Muscle layer of colon (tissue), 2 donors: ENCODE data around the gene FDX2.

ENCODE experiments used
- H3K27ac ChIP-seq: one replicate; pipeline ENCODE4 v1.7.0; 2013; ENCODE audit warnings: low read depth, mild to moderate bottlenecking, low read length, moderate library complexity
- H3K27me3 ChIP-seq, 2 donors: one replicate each; pipeline ENCODE4 v1.7.0; 2013; ENCODE audit warnings: low read length in 2 of 2, mild to moderate bottlenecking in 2 of 2; ENCODE audit not compliant: insufficient read depth in 2 of 2, control insufficient read depth in 1 of 2
- H3K36me3 ChIP-seq: one replicate; pipeline ENCODE4 v1.7.0; 2013; ENCODE audit warnings: mild to moderate bottlenecking, low read length; ENCODE audit not compliant: insufficient read depth
- H3K4me1 ChIP-seq: one replicate; pipeline ENCODE4 v1.7.0; 2013; ENCODE audit warnings: mild to moderate bottlenecking, low read length; ENCODE audit not compliant: insufficient read depth
- H3K4me3 ChIP-seq, 2 donors: one replicate each; pipeline ENCODE4 v1.7.0; 2013; ENCODE audit warnings: low read length in 2 of 2, low read depth in 1 of 2, mild to moderate bottlenecking in 1 of 2, moderate library complexity in 1 of 2
- H3K9ac ChIP-seq: one replicate; pipeline ENCODE4 v1.7.0; 2013; ENCODE audit warnings: low read length
- H3K9me3 ChIP-seq: one replicate; pipeline ENCODE4 v1.7.0; 2013; ENCODE audit warnings: mild to moderate bottlenecking, low read length
- donor health status: abdominal sarcoma.
- donor health status: Adenocarcinoma of cecum.

Gene FDX2

DNA sequence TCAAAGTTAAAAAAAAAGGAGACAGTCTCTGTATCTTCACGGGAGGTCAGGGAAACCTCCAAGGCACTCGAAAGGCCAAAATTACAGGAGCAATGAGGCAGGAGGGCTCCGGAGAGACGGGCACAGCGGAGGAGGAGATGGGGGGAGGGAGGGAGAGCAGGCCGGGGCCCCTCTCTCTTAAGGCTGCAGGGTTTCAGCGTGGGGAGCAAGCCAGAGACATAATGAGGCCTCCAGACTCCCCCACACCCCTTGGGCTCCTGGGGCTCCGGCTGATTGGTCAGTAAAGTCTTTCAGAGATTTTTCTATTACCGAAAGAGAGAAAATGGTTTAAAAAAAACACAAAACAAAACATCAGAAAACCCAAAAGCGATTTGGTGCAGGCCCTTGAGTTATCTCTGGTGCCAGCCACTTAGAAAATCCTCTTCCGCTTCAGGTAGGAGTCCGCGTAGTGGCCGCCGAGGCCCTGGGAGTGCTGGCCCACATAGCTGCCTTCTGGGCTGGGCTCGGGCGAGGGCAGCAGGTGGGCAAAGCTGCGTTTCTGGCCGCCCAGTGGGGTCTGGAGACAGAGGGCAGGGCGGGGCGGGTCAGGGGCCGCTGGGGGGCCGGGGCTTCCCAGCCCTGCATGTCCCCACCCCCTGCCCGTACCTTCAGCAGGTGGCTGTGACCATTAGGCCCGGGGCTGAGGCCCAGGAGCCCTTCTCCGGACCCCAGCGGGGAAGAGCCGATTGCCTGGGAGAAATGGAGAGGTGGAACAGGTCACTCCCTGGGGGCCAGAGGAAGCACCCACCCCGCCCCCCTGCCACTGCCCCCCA lies 1.4 kb upstream of the FDX2 start:
- Histone ChIP-seq H3K9me3 (no peaks in the 10 kb centered on the region), H3K27ac (no peak overlapping the region), H3K36me3 (peaks cover 31% of the 10 kb centered on the region), H3K27me3 (no peaks in the 10 kb centered on the region), H3K9ac (no peak overlapping the region), H3K4me1 (peaks cover 13% of the 10 kb centered on the region), H3K4me3 (no peak overlapping the region)

DNA sequence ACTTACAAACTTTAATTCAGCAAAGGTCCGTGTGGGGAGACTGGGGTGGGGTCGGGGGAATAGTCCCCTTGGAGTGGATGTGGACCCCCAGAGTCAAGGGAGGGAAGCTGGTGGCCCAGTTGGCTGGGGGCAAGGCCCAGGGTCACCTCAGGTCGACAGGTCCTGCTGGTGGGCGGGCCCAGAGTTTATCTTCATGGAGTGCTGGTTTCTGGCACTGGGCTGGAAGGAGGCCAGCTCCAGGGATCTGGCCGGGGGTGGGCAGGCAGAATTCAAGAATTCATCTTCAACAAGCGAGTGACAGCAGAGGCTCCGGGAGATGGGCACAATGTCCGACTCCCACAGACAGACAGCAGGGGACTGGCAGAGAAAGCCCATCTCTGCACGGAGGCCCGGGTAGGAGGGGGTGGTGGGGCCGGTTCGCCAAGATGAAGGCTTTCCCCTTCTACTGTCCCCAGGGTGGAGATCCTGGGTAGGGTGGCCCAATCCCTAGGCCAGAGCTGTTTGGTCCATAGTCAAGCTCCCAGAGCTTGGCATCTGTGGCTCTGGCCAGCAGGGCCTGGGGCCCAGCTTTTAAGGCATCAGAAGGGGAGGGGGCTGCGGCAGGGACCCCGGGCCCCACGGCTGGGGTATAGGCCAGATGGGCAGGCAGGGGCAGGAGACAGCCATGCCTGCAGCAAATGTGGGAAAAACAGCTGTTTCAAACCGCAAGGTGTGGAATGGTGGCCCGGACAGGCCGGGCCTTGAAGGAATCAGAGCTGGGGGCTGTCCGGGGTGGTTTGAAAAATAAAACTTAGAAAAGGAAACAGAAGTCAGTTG lies 622 bp upstream of the FDX2 start:
- Histone ChIP-seq H3K4me3 (peak overlapping the region in 1 of 2 donors; percentile 77), H3K27ac (peak overlapping the region; percentile 68), H3K36me3 (peaks cover 23% of the 10 kb centered on the region), H3K4me1 (peaks cover 13% of the 10 kb centered on the region), H3K9me3 (no peaks in the 10 kb centered on the region), H3K27me3 (no peaks in the 10 kb centered on the region), H3K9ac (no peak overlapping the region)

DNA sequence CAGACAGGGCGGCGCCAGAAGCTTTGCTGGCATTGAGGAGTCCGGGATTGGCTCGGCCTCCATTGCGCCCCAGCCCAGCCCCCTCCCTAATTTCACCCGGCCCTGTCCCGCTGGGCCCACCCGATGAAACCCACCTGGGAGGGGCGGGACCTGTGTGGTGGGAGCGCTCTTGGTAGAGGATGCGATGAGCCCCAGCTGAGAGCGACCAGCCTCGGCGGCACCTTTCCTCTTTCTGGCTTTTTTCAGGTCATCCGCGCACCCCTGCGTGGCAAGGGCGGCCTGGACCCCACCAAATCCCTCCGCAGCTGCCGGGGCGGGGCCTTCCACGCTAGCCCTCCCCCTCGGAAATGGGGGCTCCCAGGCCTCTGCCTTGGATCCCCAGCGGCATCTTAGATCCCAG lies 6.4 kb downstream of the FDX2 start, which contains the start of gene ZGLP1:
Gene ZGLP1 (minus strand): TSS at position 393 of the 400 bp plus-strand sequence.
- H3K36me3 ChIP-seq = peaks cover 11% of the 10 kb centered on the region
- no peaks in the 10 kb centered on the region for H3K4me1 ChIP-seq
- H3K27ac ChIP-seq = no peak within 1 kb of the TSS
- H3K4me3 ChIP-seq = no peak within 1 kb of the TSS
- H3K9ac ChIP-seq = no peak within 1 kb of the TSS
- H3K27me3 ChIP-seq = no peaks in the 10 kb centered on the region
- no peaks in the 10 kb centered on the region for H3K9me3 ChIP-seq

DNA sequence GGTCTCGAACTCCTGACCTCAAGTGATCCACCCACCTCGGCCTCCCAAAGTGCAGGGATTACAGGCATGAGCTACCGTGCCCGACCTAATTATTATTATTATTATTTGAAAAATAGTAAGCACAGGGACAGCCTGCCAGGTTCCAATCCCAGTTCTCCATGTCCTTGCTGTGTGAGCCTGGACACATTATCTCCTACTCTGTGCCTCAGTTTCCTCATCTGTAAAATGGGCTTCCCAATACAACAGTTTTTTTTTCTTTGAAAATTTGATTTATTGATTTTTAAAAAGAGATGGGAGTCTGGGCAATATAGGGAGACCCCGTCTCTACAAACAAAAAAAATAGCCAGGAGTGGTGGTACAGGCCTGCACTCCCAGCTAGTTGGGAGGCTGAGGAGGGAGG lies 9.5 kb downstream of the FDX2 start:
- Histone ChIP-seq H3K36me3 (peaks cover 11% of the 10 kb centered on the region), H3K4me3 (no peak overlapping the region), H3K4me1 (no peaks in the 10 kb centered on the region), H3K9ac (no peak overlapping the region), H3K27me3 (peaks cover 0 to 1% of the 10 kb centered on the region in 2 donors), H3K9me3 (no peaks in the 10 kb centered on the region), H3K27ac (no peak overlapping the region)

DNA sequence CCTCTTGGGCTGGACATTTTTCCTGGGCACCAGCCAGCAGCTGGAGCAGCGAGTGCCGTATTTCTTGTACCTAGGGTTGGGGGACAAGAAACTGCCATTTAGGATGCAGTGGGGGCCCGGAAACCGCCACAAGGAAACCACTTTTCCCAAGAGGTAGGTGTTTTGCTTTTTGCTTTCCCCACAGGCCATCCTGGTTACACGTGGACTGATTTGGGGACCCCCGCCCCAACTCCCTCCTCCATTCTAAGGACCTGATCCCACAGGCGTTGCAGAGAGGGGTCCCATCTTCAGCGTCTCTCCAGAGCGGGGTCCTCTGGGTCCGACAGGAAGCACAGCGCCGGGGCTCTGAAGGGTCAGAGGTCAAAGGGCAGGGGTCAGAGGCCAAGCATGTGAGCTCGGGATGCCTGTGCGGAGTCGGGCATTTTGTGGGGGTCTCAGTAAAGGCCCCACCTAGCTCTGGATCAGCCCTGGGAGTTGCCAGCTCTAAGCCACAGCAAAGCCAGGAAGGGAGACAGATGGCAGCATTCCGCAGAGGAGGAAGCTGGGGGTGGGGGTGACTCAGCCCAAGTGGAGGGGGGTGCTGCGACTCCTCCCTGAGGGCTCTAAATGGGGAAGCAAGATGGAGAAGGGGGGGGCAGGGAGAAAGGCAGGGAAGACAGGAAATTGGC lies 10.5 kb downstream of the FDX2 start:
- Histone ChIP-seq H3K27me3 (peaks cover 0 to 5% of the 10 kb centered on the region in 2 donors), H3K4me1 (no peaks in the 10 kb centered on the region), H3K9ac (no peak overlapping the region), H3K27ac (no peak overlapping the region), H3K4me3 (no peak overlapping the region), H3K36me3 (peaks cover 5% of the 10 kb centered on the region), H3K9me3 (no peaks in the 10 kb centered on the region)

DNA sequence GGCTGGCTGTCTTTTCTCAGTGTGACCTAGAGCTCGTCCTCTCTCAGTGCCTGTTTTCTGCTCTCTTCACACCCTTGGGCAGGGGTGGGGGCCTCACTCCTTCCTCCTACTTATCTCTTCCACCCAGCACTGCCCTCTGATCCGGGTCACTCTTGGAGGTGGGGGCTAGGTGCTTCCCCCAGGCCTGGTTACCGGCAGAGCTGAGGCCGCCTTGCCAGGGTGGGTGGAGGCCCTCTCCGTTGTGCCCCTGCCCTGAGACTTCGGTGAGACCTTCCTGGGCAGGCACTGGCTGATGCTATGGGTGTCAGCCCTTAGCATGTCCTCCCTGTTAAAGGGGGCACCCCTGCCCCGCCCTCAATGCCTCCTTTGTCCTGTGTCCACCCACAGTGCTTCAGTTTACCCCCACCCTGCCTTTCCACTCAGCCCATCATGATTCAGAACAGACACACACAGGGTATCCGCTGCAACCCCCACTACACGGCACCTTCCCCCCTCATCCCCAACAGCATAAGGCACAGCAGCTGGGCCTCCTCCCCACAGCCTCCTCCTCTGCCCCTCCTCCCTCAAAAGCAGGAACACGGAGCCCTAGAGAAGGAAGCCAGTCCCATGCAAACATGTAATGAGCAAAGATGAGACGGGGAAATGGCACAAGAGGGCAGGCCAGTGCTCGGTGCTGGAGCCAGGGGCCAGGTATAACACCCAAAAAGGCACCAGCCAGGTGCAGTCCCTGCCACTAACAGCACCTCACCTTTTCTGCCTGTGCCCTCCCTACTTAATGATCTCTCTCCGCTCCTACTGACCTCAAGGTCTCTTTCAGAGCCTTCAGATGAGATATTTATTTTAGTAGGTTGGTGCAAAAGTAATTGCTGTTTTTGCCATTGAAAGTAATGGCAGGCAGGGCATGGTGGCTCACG lies 16.0 kb downstream of the FDX2 start:
- peaks cover 13 to 31% of the 10 kb centered on the region in 2 donors for H3K27me3 ChIP-seq
- no peaks in the 10 kb centered on the region for H3K9me3 ChIP-seq
- no peak overlapping the region for H3K4me3 ChIP-seq
- peaks cover 12% of the 10 kb centered on the region for H3K4me1 ChIP-seq
- H3K36me3 ChIP-seq = no peaks in the 10 kb centered on the region
- H3K27ac ChIP-seq = no peak overlapping the region
- H3K9ac ChIP-seq = no peak overlapping the region

DNA sequence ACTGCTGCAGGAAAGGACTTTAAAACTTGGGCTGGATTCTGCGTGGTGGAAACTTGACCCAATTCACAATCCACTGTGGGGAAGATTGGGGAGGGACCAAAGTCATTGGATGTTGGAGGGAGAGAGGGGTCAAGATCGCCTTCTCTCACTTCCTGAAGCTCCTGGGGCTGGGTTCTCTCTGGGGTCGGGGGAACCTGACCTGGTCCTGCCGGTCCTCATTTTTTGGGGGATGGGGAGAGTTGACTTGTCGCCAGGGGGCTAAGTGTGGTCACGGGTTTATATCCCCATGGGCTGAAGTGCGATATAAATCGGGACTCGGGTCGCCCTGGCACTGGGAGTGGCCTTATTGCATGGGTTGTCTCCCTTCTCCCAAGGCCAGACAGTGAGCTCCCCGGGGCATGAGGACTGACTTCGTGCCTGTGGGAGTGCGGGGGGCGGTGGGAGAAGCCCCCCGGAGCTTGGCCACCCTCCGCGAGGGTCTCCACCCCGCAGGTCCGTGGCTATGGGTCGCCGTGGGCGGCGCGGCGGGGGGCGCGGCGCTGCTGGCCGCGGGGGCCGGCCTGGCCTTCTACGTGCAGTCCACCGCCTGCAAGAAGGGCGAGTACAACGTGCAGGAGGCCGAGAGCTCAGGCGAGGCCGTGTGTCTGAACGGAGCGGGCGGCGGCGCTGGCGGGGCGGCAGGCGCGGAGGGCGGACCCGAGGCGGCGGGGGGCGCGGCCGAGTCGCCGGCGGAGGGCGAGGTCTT lies 19.8 kb downstream of the FDX2 start:
- Histone ChIP-seq H3K9ac (no peak overlapping the region), H3K36me3 (no peaks in the 10 kb centered on the region), H3K4me1 (peaks cover 32% of the 10 kb centered on the region), H3K9me3 (no peaks in the 10 kb centered on the region), H3K4me3 (no peak overlapping the region), H3K27me3 (peaks cover 46 to 64% of the 10 kb centered on the region in 2 donors), H3K27ac (no peak overlapping the region)

DNA sequence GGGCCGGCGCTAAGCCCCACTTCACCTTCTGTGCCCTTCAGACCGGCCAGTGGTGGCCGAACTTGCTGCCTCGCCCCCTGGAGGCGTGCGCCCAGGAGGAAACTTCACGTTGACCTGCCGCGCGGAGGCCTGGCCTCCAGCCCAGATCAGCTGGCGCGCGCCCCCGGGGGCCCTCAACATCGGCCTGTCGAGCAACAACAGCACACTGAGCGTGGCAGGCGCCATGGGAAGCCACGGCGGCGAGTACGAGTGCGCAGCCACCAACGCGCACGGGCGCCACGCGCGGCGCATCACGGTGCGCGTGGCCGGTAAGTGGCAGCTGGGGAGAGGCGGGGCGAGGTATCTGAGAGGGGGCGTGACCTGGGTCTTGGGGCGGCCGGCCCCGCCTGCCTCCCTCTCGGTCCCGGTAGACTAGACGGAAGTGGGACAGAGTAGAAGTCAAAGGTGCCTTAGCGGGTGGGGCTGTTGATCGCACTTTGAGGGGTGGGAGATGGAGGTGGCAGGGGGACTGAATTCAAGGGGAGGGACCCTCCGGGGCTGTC lies 20.4 kb downstream of the FDX2 start:
- Histone ChIP-seq H3K4me1 (peaks cover 39% of the 10 kb centered on the region), H3K27me3 (peaks cover 52 to 70% of the 10 kb centered on the region in 2 donors), H3K4me3 (no peak overlapping the region), H3K36me3 (no peaks in the 10 kb centered on the region), H3K27ac (no peak overlapping the region), H3K9ac (no peak overlapping the region), H3K9me3 (no peaks in the 10 kb centered on the region)

DNA sequence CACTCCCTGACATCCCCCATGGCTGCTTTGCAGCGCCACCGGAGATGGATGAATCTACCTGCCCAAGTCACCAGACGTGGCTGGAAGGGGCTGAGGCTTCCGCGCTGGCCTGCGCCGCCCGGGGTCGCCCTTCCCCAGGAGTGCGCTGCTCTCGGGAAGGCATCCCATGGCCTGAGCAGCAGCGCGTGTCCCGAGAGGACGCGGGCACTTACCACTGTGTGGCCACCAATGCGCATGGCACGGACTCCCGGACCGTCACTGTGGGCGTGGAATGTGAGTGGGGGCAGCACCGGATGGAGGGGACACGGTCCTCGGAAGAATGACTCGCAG lies 21.5 kb downstream of the FDX2 start:
- no peak overlapping the region for H3K4me3 ChIP-seq
- peaks cover 59 to 74% of the 10 kb centered on the region in 2 donors for H3K27me3 ChIP-seq
- no peaks in the 10 kb centered on the region for H3K36me3 ChIP-seq
- no peak overlapping the region for H3K27ac ChIP-seq
- H3K9ac ChIP-seq = no peak overlapping the region
- H3K9me3 ChIP-seq = no peaks in the 10 kb centered on the region
- peaks cover 46% of the 10 kb centered on the region for H3K4me1 ChIP-seq
